Esophagus squamous epithelium (tissue), 5 donors: ENCODE data around the gene COL1A1. TPM values are rescaled to one million over a fixed set of nuclear protein-coding genes. Genes with fewer than 3 reads are reported as not detected.
A peak's percentile ranks its signal among the peaks of the same experiment; 100 is the strongest.

Experiments
- DNase-seq: peaks from one replicate; lab custom pipeline; 2025; lab: John Stamatoyannopoulos, UW
- H3K27ac ChIP-seq, 4 donors: fragments of 200-600 bp; sonication (generic); one replicate each; pipeline ENCODE4 v1.5.1; 2016 to 2019; ENCODE audit warnings: mild to moderate bottlenecking in 1 of 4
- H3K27me3 ChIP-seq, 4 donors: fragments of 200-600 bp; sonication (generic); 1 replicate in 3 of 4; 2 replicates in 1 of 4; pipeline versions ENCODE4 v1.5.1 to v1.6.0; 2017 to 2021; ENCODE audit warnings: antibody characterized with exemption in 1 of 4
- H3K36me3 ChIP-seq, 3 donors: fragments of 200-600 bp; sonication (generic); one replicate each; pipeline ENCODE4 v1.5.1; 2016 to 2019
- H3K4me1 ChIP-seq, 3 donors: fragments of 200-600 bp; sonication (generic); one replicate each; pipeline ENCODE4 v1.5.1; 2017 to 2019
- H3K4me3 ChIP-seq, 4 donors: fragments of 200-600 bp; sonication (generic); 1 replicate in 3 of 4; 2 replicates in 1 of 4; pipeline ENCODE4 v1.5.1; 2016 to 2019; ENCODE audit warnings: mild to moderate bottlenecking in 2 of 4, moderate library complexity in 1 of 4
- H3K9me3 ChIP-seq, 3 donors: fragments of 200-600 bp; sonication (generic); one replicate each; pipeline ENCODE4 v1.5.1; 2016 to 2019
- POLR2A ChIP-seq, 4 donors: fragments of 450-650 bp; IDR thresholded peaks; one replicate each; pipeline ENCODE4 v1.6.1; 2017; ENCODE audit warnings: antibody characterized with exemption in 4 of 4, mild to moderate bottlenecking in 4 of 4, moderate library complexity in 3 of 4
- WGBS, 2 donors: methylation state at CpG; one replicate each; pipeline ENCODE4 v1.1.5; 2018; 5-methylcytosine and 5-hydroxymethylcytosine counted together
- intact Hi-C: fragments of 100-400 bp; cut with DNase I; formaldehyde crosslinking; loops from one replicate; pipeline ENCODE4 v1.15.0; 2022
- total RNA-seq, 4 donors: library from RNA; depleted of rRNA; stranded (reverse); fragments of >200 nt; gene quantifications; one replicate each; pipeline ENCODE4 v1.1.0, GENCODE V29; 2016
- TF ChIP-seq, protein P1 (sequence below), 6 experiments: fragments of 450-650 bp in 4 of 6; fragments of 200-600 bp in 2 of 6; sonication (generic) in 2 of 6; IDR thresholded peaks; one replicate each; pipeline ENCODE4 v1.5.1; 2016 to 2019; ENCODE audit warnings: antibody characterized with exemption in 6 of 6, mild to moderate bottlenecking in 4 of 6, moderate library complexity in 4 of 6
- donor health status: DM: yes; HTN: yes; CAD: no.

COL1A1 gene
- total RNA-seq, 4 donors from 2014 or later: 12.4 to 20.8 (median 19.7) TPM

DNA sequence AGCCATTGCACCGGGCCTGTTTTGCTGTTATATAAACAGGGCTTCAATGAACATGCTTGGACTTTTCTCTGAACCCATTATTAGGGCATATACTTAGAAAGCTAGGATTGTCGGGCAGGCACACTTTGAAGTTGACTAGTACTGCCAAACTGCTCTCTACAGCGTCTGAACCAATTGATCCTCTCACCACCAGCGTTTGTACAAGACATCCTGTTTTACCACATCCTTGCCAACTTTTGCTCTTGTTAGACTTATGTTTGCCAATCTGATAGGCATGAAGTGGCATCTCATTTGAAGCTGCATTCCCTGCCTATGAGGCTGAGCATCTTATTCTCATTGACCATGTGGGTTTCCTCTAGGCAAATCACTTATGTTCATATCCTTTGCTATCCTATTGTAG, 43.5 kb downstream of the COL1A1 start:
- intact Hi-C loops: no loop called here
- peak overlapping the region in 1 of 4 donors; percentile 0 for H3K27ac ChIP-seq
- TF ChIP-seq POLR2A (IDR thresholded peaks at IDR 0.05): no peak
- TF ChIP-seq, protein P1, sequence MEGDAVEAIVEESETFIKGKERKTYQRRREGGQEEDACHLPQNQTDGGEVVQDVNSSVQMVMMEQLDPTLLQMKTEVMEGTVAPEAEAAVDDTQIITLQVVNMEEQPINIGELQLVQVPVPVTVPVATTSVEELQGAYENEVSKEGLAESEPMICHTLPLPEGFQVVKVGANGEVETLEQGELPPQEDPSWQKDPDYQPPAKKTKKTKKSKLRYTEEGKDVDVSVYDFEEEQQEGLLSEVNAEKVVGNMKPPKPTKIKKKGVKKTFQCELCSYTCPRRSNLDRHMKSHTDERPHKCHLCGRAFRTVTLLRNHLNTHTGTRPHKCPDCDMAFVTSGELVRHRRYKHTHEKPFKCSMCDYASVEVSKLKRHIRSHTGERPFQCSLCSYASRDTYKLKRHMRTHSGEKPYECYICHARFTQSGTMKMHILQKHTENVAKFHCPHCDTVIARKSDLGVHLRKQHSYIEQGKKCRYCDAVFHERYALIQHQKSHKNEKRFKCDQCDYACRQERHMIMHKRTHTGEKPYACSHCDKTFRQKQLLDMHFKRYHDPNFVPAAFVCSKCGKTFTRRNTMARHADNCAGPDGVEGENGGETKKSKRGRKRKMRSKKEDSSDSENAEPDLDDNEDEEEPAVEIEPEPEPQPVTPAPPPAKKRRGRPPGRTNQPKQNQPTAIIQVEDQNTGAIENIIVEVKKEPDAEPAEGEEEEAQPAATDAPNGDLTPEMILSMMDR (IDR thresholded peaks at IDR 0.05): no peak

DNA sequence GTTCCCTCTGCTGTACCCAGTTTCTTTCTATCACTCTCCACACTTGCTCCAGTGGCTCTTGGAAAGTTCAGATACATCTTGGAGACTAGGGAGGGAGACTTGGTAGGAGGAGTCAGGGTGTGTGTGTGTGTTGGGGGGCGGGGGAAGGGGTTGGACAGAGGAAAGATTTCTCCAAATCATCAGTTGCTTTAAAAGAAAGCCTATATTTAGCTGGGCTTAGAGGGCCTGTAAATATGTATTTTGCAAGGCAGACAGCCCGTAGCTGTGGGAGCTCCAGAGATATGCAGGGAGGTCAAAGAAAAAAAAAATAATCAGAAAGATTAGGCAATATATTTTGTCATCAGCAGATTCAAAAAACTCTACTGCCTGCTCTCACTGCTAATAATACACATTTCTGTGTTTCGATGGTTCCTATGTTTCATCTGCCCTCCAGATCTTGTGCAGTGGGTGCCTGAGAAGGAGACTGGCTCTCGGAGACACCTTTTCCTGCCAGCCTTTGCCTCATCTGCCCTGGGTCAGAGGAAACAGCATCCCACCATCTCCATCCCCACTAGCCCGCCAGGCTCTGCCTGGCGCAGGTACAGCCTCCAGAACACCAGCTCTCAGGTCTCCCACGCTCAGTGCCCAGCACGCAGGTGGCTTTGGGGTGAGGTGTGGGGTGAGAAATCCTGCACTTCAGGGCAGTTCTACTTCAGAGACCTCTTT, 46.2 kb downstream of the COL1A1 start:
- no peak for TF ChIP-seq POLR2A (IDR thresholded peaks at IDR 0.05)
- TF ChIP-seq, protein P1 (IDR thresholded peaks at IDR 0.05): no peak
- WGBS, 2 donors: 64 to 78% methylated on average over 7 of the region's 8 CpGs
- Histone ChIP-seq H3K4me1 (peaks cover 22 to 60% (median 31%) of the 10 kb centered on the region in 3 donors), H3K36me3 (no peaks in the 10 kb centered on the region), H3K4me3 (no peak overlapping the region), H3K27me3 (no peaks in the 10 kb centered on the region), H3K9me3 (no peaks in the 10 kb centered on the region), H3K27ac (peak overlapping the region; percentile 56 to 95 (median 94))
- DNase-seq: no peak
- intact Hi-C loops: no loop called here

More for the DNA sequence above, 43.5 kb downstream of the COL1A1 start:
- Histone ChIP-seq H3K36me3 (no peaks in the 10 kb centered on the region), H3K4me1 (peaks cover 26 to 56% (median 29%) of the 10 kb centered on the region in 3 donors), H3K4me3 (no peak overlapping the region), H3K9me3 (no peaks in the 10 kb centered on the region), H3K27me3 (no peaks in the 10 kb centered on the region)
- 27 to 47% methylated on average over 4 of the region's 4 CpGs for WGBS, 2 donors
- no peak for DNase-seq

DNA sequence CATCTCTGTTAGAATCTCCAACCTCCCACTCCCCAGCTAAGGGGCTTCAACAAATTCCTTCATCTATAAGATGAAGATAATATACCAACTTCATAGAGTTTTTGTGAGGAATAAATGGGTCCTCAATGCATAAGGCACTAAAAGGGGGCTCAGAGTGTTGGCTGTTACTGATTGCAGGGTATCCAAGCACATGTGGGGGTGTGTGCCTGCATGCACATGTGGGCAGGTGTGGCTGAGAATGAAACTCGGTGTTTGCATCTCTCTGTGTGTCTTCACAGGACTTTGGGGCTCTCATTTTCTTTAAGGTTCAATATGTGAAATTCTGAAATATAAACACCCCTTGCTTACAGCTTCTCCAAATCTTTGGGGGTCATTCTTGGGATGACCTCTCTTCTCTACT, 46.8 kb downstream of the COL1A1 start:
- H3K4me3 ChIP-seq: no peak overlapping the region
- peak overlapping the region in 3 of 4 donors; percentile 93 to 95 (median 94) for H3K27ac ChIP-seq
- intact Hi-C loops: no loop called here
- WGBS, 2 donors: 24 to 40% methylated on average over 1 of the region's 1 CpG
- H3K27me3 ChIP-seq: no peaks in the 10 kb centered on the region
- H3K4me1 ChIP-seq: peaks cover 22 to 63% (median 31%) of the 10 kb centered on the region in 3 donors
- H3K9me3 ChIP-seq: no peaks in the 10 kb centered on the region
- no peak for DNase-seq
- TF ChIP-seq, protein P1 (IDR thresholded peaks at IDR 0.05): no peak
- TF ChIP-seq POLR2A (IDR thresholded peaks at IDR 0.05): no peak
- no peaks in the 10 kb centered on the region for H3K36me3 ChIP-seq

DNA sequence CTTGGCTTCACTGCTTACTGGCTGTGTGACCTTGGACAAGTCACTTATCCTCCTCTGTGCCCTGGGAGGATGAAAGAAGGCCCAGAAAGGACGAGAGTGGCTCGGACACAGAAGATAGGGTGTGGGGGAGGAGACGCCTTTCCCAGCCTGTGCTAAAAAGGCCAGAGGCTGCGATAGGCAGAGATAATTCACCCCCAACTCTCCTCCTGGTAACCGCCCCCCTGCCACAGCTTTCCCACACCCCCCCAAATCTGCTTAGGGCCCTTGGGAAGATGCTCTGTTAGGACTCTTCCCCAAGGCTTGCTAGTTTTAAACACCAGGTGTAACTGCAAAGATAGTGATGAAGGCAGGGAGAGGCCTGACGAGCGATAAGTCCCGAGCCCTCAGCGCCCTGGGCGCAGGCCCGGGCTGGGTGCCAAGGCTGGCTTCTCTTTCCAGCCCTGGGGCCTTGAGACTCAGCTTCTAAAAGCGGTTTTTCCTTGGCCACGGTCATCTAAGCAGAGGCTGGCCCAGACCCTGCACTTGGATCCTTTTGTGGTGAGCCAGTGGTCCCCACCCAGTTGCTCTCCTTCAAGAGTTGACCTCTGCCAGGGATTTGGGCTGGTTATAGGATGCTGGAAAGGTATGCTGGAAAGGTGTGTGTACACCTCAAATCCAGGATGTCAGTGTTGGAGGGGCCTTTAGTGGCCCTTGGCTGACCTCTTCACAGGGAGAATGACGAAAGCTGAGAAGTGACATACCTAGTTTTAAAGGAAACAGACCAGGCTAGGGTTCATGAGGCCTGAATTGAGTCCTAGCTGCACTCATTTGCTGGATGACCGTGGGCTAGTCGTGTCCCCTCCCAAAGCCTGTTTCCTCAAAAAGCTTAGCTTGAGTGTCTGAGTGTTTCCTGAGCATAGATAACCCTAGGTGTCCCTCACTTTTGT, 47.5 kb downstream of the COL1A1 start:
- 17 to 33% methylated on average over 7 to 14 of the region's 16 CpGs for WGBS, 2 donors
- DNase-seq: no peak
- no peaks in the 10 kb centered on the region for H3K27me3 ChIP-seq
- peak overlapping the region; percentile 21 to 95 (median 94) for H3K27ac ChIP-seq
- H3K4me3 ChIP-seq: no peak overlapping the region
- peaks cover 22 to 70% (median 31%) of the 10 kb centered on the region in 3 donors for H3K4me1 ChIP-seq
- H3K9me3 ChIP-seq: no peaks in the 10 kb centered on the region
- intact Hi-C loops: no loop called here
- no peaks in the 10 kb centered on the region for H3K36me3 ChIP-seq
- TF ChIP-seq POLR2A (IDR thresholded peaks at IDR 0.05): no peak
- TF ChIP-seq, protein P1 (IDR thresholded peaks at IDR 0.05): no peak
